HepG2 (cell line): ENCODE data around the gene PGPEP1. TPM values are rescaled to one million over a fixed set of nuclear protein-coding genes. Genes with fewer than 3 reads are reported as not detected.

Experiments used
- CEBPG ChIP-seq: IDR thresholded peaks from 2 replicates; pipeline ENCODE4 v1.6.1; 2016
- E2F1 ChIP-seq: sonication (generic); formaldehyde crosslinking; IDR thresholded peaks from 2 replicates; pipeline ENCODE4 v1.5.0; 2020; ENCODE audit warnings: missing genetic modification reagents
- GFI1 ChIP-seq: sonication (generic); formaldehyde crosslinking; IDR thresholded peaks from 2 replicates; pipeline ENCODE4 v1.5.0; 2020; ENCODE audit warnings: missing genetic modification reagents, mild to moderate bottlenecking, borderline replicate concordance
- LRRFIP1 ChIP-seq: sonication (generic); formaldehyde crosslinking; conservative IDR thresholded peaks from 2 replicates; pipeline ENCODE4 v1.4.0; 2020; ENCODE audit warnings: missing genetic modification reagents
- MEIS1 ChIP-seq: sonication (generic); formaldehyde crosslinking; IDR thresholded peaks from 2 replicates; pipeline ENCODE4 v1.9.0; 2021; ENCODE audit warnings: mild to moderate bottlenecking, missing genetic modification reagents, moderate library complexity, borderline replicate concordance
- PLSCR1 ChIP-seq: sonication (generic); formaldehyde crosslinking; IDR thresholded peaks from 2 replicates; pipeline ENCODE4 v1.5.0; 2020; ENCODE audit warnings: missing genetic modification reagents, mild to moderate bottlenecking, borderline replicate concordance
- SNRNP70 ChIP-seq: fragments of 200-400 bp; formaldehyde crosslinking; IDR thresholded peaks from 2 replicates; pipeline ENCODE4 v1.6.1; 2017; ENCODE audit warnings: mild to moderate bottlenecking, low read depth, low read length, moderate library complexity
- TARDBP ChIP-seq: sonication (generic); formaldehyde crosslinking; IDR thresholded peaks from 2 replicates; pipeline ENCODE4 v1.8.0; 2022; ENCODE audit warnings: mild to moderate bottlenecking, missing genetic modification reagents
- TCF12 ChIP-seq, 2 experiments: fragments of 450-650 bp in 1 of 2; sonication (generic) in 1 of 2; formaldehyde crosslinking in 1 of 2; IDR thresholded peaks; 2 replicates each; pipeline versions ENCODE4 v1.6.1 to v1.8.0; 2017 to 2022; ENCODE audit warnings: antibody characterized with exemption in 1 of 2, mild to moderate bottlenecking in 1 of 2, missing genetic modification reagents in 1 of 2, moderate library complexity in 1 of 2
- USF2 ChIP-seq, 2 experiments: sonication (generic) in 1 of 2; formaldehyde crosslinking in 1 of 2; IDR thresholded peaks; 2 replicates each; pipeline versions ENCODE4 v1.5.1 to v1.6.1; 2011 to 2020; ENCODE audit warnings: borderline replicate concordance in 1 of 2, low read depth in 1 of 2, low read length in 1 of 2, mild to moderate bottlenecking in 1 of 2, missing genetic modification reagents in 1 of 2, moderate library complexity in 1 of 2
- polyA plus RNA-seq, 8 experiments: library from polyadenylated mRNA; depleted of rRNA in 3 of 8; stranded (reverse) in 7 of 8; unstranded in 1 of 8; fragments of >200 nt; fragmentation: Illumina TruSeq in 4 of 8; extraction: Trizol in 4 of 8; gene quantifications; 2 replicates each; pipeline versions ENCODE4 v1.2.1 to v1.2.3, GENCODE V29; 2011 to 2016; ENCODE audit warnings: low read depth in 4 of 8, missing spikeins in 1 of 8, mixed read lengths in 1 of 8; ENCODE audit not compliant: insufficient read depth in 1 of 8
- total RNA-seq, 5 experiments: library from RNA; depleted of rRNA; stranded (reverse); fragments of >200 nt; fragmentation: Illumina TruSeq; extraction: Trizol; gene quantifications; 2 replicates each; pipeline ENCODE4 v1.2.3, GENCODE V29; 2016; ENCODE audit warnings: low read depth in 1 of 5
- TF ChIP-seq, protein P1 (sequence below): sonication (generic); formaldehyde crosslinking; IDR thresholded peaks from 2 replicates; pipeline ENCODE4; 2020; ENCODE audit warnings: missing genetic modification reagents, mild to moderate bottlenecking, borderline replicate concordance
- TF ChIP-seq, protein P2 (sequence below): sonication (generic); formaldehyde crosslinking; conservative IDR thresholded peaks from 2 replicates; pipeline ENCODE4 v1.4.0; 2020; ENCODE audit warnings: missing genetic modification reagents
- TF ChIP-seq, protein P3 (sequence below): sonication (generic); formaldehyde crosslinking; IDR thresholded peaks from 2 replicates; pipeline ENCODE4 v1.5.0; 2020; ENCODE audit warnings: mild to moderate bottlenecking, missing genetic modification reagents, borderline replicate concordance

Gene PGPEP1
- total and polyA plus RNA-seq, 2 of the 13 experiments (the other 11 are each of a cell fraction or from before 2014, with no cell fraction given) = 53.1 to 56.6 TPM

- TF ChIP-seq, protein P1, sequence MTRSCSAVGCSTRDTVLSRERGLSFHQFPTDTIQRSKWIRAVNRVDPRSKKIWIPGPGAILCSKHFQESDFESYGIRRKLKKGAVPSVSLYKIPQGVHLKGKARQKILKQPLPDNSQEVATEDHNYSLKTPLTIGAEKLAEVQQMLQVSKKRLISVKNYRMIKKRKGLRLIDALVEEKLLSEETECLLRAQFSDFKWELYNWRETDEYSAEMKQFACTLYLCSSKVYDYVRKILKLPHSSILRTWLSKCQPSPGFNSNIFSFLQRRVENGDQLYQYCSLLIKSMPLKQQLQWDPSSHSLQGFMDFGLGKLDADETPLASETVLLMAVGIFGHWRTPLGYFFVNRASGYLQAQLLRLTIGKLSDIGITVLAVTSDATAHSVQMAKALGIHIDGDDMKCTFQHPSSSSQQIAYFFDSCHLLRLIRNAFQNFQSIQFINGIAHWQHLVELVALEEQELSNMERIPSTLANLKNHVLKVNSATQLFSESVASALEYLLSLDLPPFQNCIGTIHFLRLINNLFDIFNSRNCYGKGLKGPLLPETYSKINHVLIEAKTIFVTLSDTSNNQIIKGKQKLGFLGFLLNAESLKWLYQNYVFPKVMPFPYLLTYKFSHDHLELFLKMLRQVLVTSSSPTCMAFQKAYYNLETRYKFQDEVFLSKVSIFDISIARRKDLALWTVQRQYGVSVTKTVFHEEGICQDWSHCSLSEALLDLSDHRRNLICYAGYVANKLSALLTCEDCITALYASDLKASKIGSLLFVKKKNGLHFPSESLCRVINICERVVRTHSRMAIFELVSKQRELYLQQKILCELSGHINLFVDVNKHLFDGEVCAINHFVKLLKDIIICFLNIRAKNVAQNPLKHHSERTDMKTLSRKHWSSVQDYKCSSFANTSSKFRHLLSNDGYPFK (CRISPR knock-in tag) = no peak
- TF ChIP-seq USF2 (IDR thresholded peaks at IDR 0.05; ENCODE audit: low read depth, low read length) = no peak
- TF ChIP-seq USF2 (CRISPR knock-in tag; IDR thresholded peaks at IDR 0.05; ENCODE audit: borderline replicate concordance) = no peak
- TF ChIP-seq TCF12 (IDR thresholded peaks at IDR 0.05) = no peak
- TF ChIP-seq TCF12 (CRISPR knock-in tag; IDR thresholded peaks at IDR 0.05) = 0 out of 2 replicates have a peak, but pooled peaks have one; percentile 81
- TF ChIP-seq GFI1 = 0 out of 2 replicates have a peak, but pooled peaks have one; percentile 53
- no peak for TF ChIP-seq SNRNP70
- no peak for TF ChIP-seq LRRFIP1 (CRISPR knock-in tag)
- TF ChIP-seq TARDBP (CRISPR knock-in tag) = peak; percentile 86
- no peak for TF ChIP-seq MEIS1
- TF ChIP-seq CEBPG (CRISPR knock-in tag) = peak; percentile 59; the same call in 1 of the 2 replicates
- TF ChIP-seq E2F1 = no peak
- TF ChIP-seq, protein P2, sequence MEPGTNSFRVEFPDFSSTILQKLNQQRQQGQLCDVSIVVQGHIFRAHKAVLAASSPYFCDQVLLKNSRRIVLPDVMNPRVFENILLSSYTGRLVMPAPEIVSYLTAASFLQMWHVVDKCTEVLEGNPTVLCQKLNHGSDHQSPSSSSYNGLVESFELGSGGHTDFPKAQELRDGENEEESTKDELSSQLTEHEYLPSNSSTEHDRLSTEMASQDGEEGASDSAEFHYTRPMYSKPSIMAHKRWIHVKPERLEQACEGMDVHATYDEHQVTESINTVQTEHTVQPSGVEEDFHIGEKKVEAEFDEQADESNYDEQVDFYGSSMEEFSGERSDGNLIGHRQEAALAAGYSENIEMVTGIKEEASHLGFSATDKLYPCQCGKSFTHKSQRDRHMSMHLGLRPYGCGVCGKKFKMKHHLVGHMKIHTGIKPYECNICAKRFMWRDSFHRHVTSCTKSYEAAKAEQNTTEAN = 0 out of 2 replicates have a peak, but pooled peaks have one; percentile 69
- TF ChIP-seq PLSCR1 (CRISPR knock-in tag) = no peak
- TF ChIP-seq, protein P3, sequence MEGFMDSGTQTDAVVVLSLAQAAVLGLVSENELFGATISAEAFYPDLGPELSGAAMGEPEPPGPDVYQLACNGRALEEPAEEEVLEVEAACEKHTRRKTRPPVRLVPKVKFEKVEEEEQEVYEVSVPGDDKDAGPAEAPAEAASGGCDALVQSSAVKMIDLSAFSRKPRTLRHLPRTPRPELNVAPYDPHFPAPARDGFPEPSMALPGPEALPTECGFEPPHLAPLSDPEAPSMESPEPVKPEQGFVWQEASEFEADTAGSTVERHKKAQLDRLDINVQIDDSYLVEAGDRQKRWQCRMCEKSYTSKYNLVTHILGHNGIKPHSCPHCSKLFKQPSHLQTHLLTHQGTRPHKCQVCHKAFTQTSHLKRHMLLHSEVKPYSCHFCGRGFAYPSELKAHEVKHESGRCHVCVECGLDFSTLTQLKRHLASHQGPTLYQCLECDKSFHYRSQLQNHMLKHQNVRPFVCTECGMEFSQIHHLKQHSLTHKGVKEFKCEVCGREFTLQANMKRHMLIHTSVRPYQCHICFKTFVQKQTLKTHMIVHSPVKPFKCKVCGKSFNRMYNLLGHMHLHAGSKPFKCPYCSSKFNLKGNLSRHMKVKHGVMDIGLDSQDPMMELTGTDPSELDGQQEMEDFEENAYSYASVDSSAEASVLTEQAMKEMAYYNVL (CRISPR knock-in tag) = no peak
These were observed 22.6 kb downstream of the PGPEP1 start (continued) for GRCh38 chr19:18362934-18363542.
